ENCODE data around the gene METTL2A. TPM values are rescaled to one million over a fixed set of nuclear protein-coding genes. Genes with fewer than 3 reads are reported as not detected.
"Not testable (repeated sequence)": the region's sequence is repeated elsewhere in the genome, so short reads cannot be mapped to it uniquely, and the experiment has no call there.

Gene METTL2A
- total and polyA plus RNA-seq, 10 of the 15 experiments (the other 5 are each of a cell fraction or from before 2014, with no cell fraction given) = 19.7 to 34.0 (median 25.3) TPM

GRCh38 chr17:62453656-62454055, 30.0 kb downstream of the METTL2A start:
- Histone ChIP-seq H3K9ac (ENCODE audit: control insufficient read depth, insufficient read depth, low read length) (peak overlapping the region; percentile 40), H3K4me2 (ENCODE audit: control insufficient read depth, insufficient read depth) (peak overlapping the region; percentile 83), H3K27ac (ENCODE audit: control insufficient read depth, insufficient read depth) (peak overlapping the region; percentile 89), H3K4me3 (peak overlapping the region; percentile 60; the same call in 1 of the 2 replicates), H3K4me1 (ENCODE audit: control insufficient read depth, insufficient read depth, low read length) (peaks cover 44% of the 10 kb centered on the region)
- ATAC-seq (peak; percentile 23), FAIRE-seq (peak; percentile 59)
- H3K9me3 ChIP-seq (replicated peaks; ENCODE audit: control insufficient read depth, insufficient read depth, low read length); in situ Hi-C loops (cut with MboI); DNase-seq (ENCODE audit: low read depth, low spot score); BruUV-seq (replicated peaks); H3K36me3 ChIP-seq (ENCODE audit: control insufficient read depth in 2 of 2, insufficient read depth in 2 of 2, low read length in 1 of 2); H4K20me1 ChIP-seq (ENCODE audit: control insufficient read depth, insufficient read depth); intact Hi-C loops (cut with micrococcal nuclease; ENCODE audit: unreplicated experiment); H3K79me2 ChIP-seq (ENCODE audit: control insufficient read depth, insufficient read depth, low read length); H2AFZ ChIP-seq (ENCODE audit: control insufficient read depth, low read depth, low read length); H3K27me3 ChIP-seq (replicated peaks in 1 of 2; ENCODE audit: control insufficient read depth in 2 of 2, insufficient read depth in 2 of 2, low read length in 1 of 2): not testable (repeated sequence)
- TF ChIP-seq BACH1 (IDR thresholded peaks at IDR 0.05; ENCODE audit: borderline replicate concordance) (peak; percentile 44; the same call in 1 of the 2 replicates), ZNF384 (IDR thresholded peaks at IDR 0.05; ENCODE audit: borderline replicate concordance, low read depth, low read length) (peak; percentile 76; the same call in 1 of the 2 replicates), TCF3 (IDR thresholded peaks at IDR 0.05; ENCODE audit: borderline replicate concordance, insufficient read depth, low read depth, low read length) (peak; percentile 47; the same call in 1 of the 2 replicates), RUNX3 (IDR thresholded peaks at IDR 0.05; ENCODE audit: low read length) (peak; percentile 59), NFIC (IDR thresholded peaks at IDR 0.05; ENCODE audit: low read depth, low read length) (0 out of 2 replicates have a peak, but pooled peaks have one; percentile 10), EED (IDR thresholded peaks at IDR 0.05; ENCODE audit: low read depth) (0 out of 2 replicates have a peak, but pooled peaks have one; percentile 5), BCL11A (IDR thresholded peaks at IDR 0.05; ENCODE audit: low read depth, low read length) (0 out of 2 replicates have a peak, but pooled peaks have one; percentile 27), MTA2 (IDR thresholded peaks at IDR 0.05; ENCODE audit: low read depth) (peak; percentile 64), TCF12 (IDR thresholded peaks at IDR 0.05; ENCODE audit: low read depth, low read length) (0 out of 2 replicates have a peak, but pooled peaks have one; percentile 26)
- CTCF ChIA-PET = interaction anchor here (0.6 to 1.7 kb wide), 2 partner anchors 32 to 590 kb away, joined by 4 to 5 read pairs; no protein-coding TSS in a partner anchor
- SMC1A ChIA-PET (ENCODE audit: uncharacterized antibody, unreplicated experiment) = interaction anchor here (1.2 to 1.3 kb wide), 2 partner anchors 31 to 54 kb away, joined by 3 read pairs; no protein-coding TSS in a partner anchor
- RAD21 ChIA-PET (ENCODE audit: unreplicated experiment) = interaction anchor here (1.3 kb wide), 1 partner anchor 28 kb away, joined by 4 read pairs; no protein-coding TSS in a partner anchor
- POLR2A ChIA-PET = interaction anchor here (0.7 kb wide), 1 partner anchor 19 kb away, joined by 3 read pairs; no protein-coding TSS in a partner anchor
- 22% methylated on average over 4 of the region's 4 CpGs for WGBS (ENCODE audit: insufficient coverage, insufficient replicate concordance, low lambda C conversion rate, missing lambda C conversion rate)

Data from GM12878 (cell line).